KMS-11 (cell line): ENCODE results near the gene MED10.

ENCODE experiments used
- H2AFZ ChIP-seq: fragments of 200-600 bp; sonication (generic); 2 replicates; pipeline ENCODE4 v1.6.1; 2016; ENCODE audit warnings: antibody characterized with exemption, mixed run types, low read depth
- H3K27ac ChIP-seq: fragments of 200-600 bp; sonication (generic); 2 replicates; pipeline ENCODE4 v1.6.1; 2016; ENCODE audit warnings: mild to moderate bottlenecking, mixed run types
- H3K27me3 ChIP-seq: fragments of 200-600 bp; sonication (generic); 2 replicates; pipeline ENCODE4 v1.6.1; 2017; ENCODE audit warnings: mild to moderate bottlenecking, low read depth, mixed run types, moderate library complexity; ENCODE audit not compliant: insufficient read depth
- H3K36me3 ChIP-seq: fragments of 200-600 bp; sonication (generic); 2 replicates; pipeline ENCODE4 v1.6.1; 2017; ENCODE audit warnings: mild to moderate bottlenecking, mixed run types; ENCODE audit not compliant: insufficient read depth
- H3K4me1 ChIP-seq: fragments of 200-600 bp; sonication (generic); 2 replicates; pipeline ENCODE4 v1.6.1; 2016; ENCODE audit warnings: mild to moderate bottlenecking, low read depth, mixed run types; ENCODE audit not compliant: poor library complexity, severe bottlenecking
- H3K4me2 ChIP-seq: fragments of 200-600 bp; sonication (generic); 2 replicates; pipeline ENCODE4 v1.7.0; 2016; ENCODE audit warnings: mild to moderate bottlenecking, mixed run types
- H3K4me3 ChIP-seq: fragments of 200-600 bp; sonication (generic); IDR thresholded peaks from 2 replicates; pipeline ENCODE4 v1.6.1; 2017; ENCODE audit warnings: low read depth, low read length, mixed read lengths; ENCODE audit not compliant: insufficient read depth
- H3K79me2 ChIP-seq: fragments of 200-600 bp; sonication (generic); 2 replicates; pipeline ENCODE4 v1.6.1; 2016; ENCODE audit warnings: low read depth, mixed run types; ENCODE audit not compliant: insufficient read depth
- H3K9ac ChIP-seq: fragments of 200-600 bp; sonication (generic); 2 replicates; pipeline ENCODE4 v1.6.1; 2016; ENCODE audit warnings: mild to moderate bottlenecking, mixed run types
- H4K20me1 ChIP-seq: fragments of 200-600 bp; sonication (generic); 2 replicates; pipeline ENCODE4 v1.6.1; 2016; ENCODE audit warnings: mild to moderate bottlenecking, mixed run types; ENCODE audit not compliant: insufficient read depth
- CTCF ChIP-seq: fragments of 200-600 bp; sonication (generic); conservative IDR thresholded peaks from 2 replicates; pipeline ENCODE4 v1.6.1; 2017; ENCODE audit warnings: low read depth, mild to moderate bottlenecking, antibody characterized with exemption, low read length, moderate library complexity, mixed read lengths

MED10 gene

DNA sequence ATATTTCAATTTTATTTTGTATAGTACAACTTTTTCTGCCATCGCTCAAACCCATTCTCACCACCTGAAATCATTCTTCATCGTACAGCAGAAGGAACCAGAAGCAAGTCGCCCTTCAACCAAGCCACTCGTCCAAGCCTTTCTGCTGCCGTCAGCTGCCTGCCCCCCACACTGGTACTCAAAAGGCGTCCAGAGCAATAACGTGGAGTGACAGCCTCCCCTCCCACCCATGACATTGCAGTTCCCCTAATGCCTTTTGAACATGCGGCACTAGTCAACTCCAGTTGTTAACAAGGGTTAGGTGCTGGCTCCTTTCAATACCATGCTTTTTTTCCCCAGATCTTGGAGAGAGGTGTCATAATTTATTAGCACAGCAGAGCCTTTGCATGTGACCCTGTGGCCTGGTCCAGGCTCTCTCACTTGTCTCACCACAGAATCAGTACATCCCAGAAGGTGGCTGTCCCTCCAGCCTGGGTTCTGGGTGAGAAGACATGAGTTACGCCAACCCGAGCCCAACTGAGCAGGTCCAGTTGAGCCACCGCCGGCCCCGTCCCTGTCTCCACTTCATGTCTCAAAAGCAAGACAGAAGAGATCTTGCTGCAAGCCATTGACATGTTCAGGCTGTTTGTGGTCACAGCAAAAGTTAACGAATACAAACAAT is 20.4 kb upstream of the MED10 start:
- no peaks in the 10 kb centered on the region for H4K20me1 ChIP-seq
- H3K4me2 ChIP-seq, result no peak overlapping the region
- H3K9ac ChIP-seq, result no peak overlapping the region
- H3K27me3 ChIP-seq, result no peaks in the 10 kb centered on the region
- no peak for TF ChIP-seq CTCF
- H3K4me3 ChIP-seq, result no peak overlapping the region
- H3K36me3 ChIP-seq, result no peaks in the 10 kb centered on the region
- peaks cover 40% of the 10 kb centered on the region for H3K4me1 ChIP-seq
- H3K79me2 ChIP-seq, result no peaks in the 10 kb centered on the region
- H3K27ac ChIP-seq, result no peak overlapping the region
- no peak overlapping the region for H2AFZ ChIP-seq

DNA sequence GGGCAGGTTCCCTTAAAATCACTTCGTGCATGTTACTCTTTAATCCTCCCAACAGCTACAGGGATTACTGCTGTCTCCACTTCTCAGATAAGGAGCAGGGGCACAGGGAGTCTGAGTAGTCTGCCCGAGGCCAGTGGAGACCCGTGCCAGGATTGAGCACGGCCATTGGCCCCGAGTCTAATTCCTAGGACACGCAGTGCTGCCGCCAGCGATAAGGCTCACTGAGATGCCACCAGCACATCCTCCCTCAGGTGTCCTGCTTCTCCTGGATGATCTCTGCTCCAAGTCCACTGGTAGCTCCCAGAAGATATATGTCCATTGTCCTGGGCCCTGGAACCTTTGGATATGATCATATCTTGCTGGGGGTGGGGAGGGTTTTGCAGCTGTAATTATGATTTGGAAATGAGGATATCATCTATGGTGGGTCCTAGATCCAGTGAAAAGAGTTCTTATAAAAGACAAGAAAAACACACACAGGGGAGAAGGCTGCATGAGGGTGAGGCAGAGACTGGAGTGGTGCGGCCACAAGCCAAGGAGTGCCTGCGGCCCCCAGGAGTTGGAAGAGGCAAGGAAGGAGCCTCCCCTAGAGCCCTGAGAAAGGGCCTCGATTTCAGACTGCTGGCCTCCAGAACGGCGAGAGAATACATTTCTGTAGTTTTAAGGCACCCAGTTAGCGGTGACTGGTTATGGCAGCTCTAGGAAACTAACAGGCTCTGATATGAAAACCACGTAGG is 19.4 kb upstream of the MED10 start:
- no peak for TF ChIP-seq CTCF

DNA sequence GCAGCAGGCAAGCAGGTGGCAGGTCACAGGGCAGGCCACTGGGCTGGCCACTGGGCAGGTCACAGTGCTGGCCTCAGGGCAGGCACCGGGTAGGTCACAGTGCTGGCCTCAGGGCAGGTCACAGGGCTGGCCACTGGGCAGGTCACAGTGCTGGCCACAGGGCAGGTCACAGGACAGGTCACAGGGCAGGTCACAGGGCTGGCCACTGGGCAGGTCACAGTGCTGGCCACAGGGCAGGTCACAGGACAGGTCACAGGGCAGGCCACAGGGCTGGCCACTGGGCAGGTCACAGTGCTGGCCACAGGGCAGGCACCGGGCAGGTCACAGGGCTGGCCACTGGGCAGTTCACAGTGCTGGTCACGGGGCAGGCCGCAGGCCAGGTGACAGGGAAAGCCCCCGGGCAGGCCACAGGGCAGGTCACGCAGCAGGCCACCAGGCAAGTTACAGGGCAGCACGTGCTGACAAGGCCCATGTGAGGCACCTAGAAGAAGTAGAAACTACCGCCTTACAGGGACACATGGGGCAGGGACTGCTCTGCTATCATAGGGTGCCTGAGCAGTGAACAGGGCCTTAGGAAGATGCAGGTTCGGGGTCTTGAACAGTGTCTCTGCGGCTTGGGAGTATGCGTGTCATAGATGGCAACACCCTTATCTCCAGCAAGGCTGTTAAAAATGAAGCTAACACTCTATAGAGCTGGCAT is 18.6 kb upstream of the MED10 start:
- Histone ChIP-seq H3K4me1 (peaks cover 33% of the 10 kb centered on the region), H3K27me3 (no peaks in the 10 kb centered on the region), H3K4me2 (no peak overlapping the region), H3K36me3 (no peaks in the 10 kb centered on the region), H4K20me1 (no peaks in the 10 kb centered on the region), H3K4me3 (no peak overlapping the region), H3K79me2 (no peaks in the 10 kb centered on the region), H2AFZ (no peak overlapping the region), H3K27ac (no peak overlapping the region), H3K9ac (no peak overlapping the region)
- TF ChIP-seq CTCF, result no peak

More for the DNA sequence above, 19.4 kb upstream of the MED10 start:
- no peaks in the 10 kb centered on the region for H3K79me2 ChIP-seq
- H3K36me3 ChIP-seq, result no peaks in the 10 kb centered on the region
- no peak overlapping the region for H3K9ac ChIP-seq
- H4K20me1 ChIP-seq, result no peaks in the 10 kb centered on the region
- H3K4me3 ChIP-seq, result no peak overlapping the region
- peaks cover 40% of the 10 kb centered on the region for H3K4me1 ChIP-seq
- no peak overlapping the region for H2AFZ ChIP-seq
- H3K27ac ChIP-seq, result no peak overlapping the region
- no peak overlapping the region for H3K4me2 ChIP-seq
- H3K27me3 ChIP-seq, result no peaks in the 10 kb centered on the region

DNA sequence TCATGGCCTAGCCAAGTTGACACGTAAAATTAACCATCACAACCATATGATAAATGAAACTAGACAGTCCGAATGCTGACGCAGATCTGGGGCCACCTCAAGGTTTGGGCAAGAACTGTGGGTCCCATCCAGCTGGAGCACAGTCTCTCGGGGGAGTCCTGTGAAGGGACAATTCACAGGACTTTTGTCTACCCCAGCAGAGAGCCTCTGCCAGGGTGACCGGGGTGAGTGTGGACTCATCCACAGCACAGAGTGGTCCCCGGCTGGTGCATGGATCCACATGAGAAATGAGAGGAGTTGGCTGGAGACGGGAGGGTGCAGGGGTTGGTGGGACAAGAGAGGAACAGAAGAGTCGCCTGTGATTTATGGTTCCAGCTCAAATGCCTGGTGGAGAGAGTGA is 17.7 kb upstream of the MED10 start:
- no peak overlapping the region for H3K27ac ChIP-seq
- no peak overlapping the region for H3K9ac ChIP-seq
- no peak overlapping the region for H3K4me2 ChIP-seq
- no peak overlapping the region for H3K4me3 ChIP-seq
- no peak for TF ChIP-seq CTCF
- no peak overlapping the region for H2AFZ ChIP-seq
- H3K36me3 ChIP-seq, result no peaks in the 10 kb centered on the region
- H3K79me2 ChIP-seq, result no peaks in the 10 kb centered on the region
- no peaks in the 10 kb centered on the region for H4K20me1 ChIP-seq
- H3K4me1 ChIP-seq, result peaks cover 23% of the 10 kb centered on the region
- no peaks in the 10 kb centered on the region for H3K27me3 ChIP-seq
